ENCODE results near the gene LMNTD2.

Gene LMNTD2

DNA sequence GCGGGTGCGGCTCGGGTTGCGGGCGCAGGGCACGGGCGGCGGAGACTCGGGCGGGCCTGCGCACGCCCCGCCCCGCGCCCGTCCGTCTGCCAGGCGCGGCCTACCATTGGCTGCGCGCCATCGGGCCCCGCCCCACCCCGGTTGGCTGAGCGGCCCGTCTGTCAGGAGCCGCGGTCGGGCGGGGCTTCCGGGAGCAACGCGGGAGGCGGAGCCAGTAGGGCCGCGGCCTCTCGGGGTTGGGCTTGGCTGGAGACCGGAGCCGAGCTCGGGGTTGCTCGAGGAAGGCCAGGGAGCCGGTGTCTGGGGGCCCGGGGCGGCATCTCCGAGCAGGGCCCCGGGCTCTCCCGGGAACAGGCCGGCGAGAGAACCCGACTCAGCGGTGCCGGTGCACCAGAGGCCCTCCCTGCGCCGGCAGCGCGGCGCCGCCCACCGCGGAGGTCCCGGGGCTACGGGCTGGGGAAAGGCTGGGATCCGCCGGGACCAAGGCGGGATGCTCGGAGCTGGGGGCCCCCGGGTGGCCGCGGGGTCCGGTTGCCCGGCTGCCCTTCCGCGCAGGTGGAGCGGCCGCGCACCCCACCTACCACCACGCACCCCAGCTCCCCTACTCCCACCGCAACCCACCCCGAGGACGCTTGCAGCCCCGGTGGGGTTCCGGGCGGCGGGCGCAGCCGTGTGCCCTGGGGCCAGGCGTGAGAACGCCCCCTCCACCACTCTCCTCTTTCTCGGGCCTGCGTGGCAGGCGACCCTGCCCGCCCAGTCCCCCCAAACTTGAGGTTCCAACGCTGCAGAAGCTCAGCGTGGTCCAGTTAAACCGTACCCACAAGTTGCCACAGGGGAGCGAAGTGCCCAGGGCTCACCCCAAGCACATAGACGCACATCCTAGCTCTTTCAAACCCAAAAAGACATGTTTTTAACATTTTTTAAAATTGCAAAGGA is 24.8 kb downstream of the LMNTD2 start, which contains the start of gene HRAS:
TSS of gene HRAS (minus strand) at position 58 of the 936 bp plus-strand sequence.
- peak; percentile 100 for DNase-seq (ENCODE audit: extremely low spot score)
- ChIA-PET POLR2A (interaction anchor here (1.1 to 1.5 kb wide), 3 partner anchors 29 to 283 kb away, joined by 3 read pairs; partner anchors contain the start of genes PNPLA2 and RNH1), CTCF (interaction anchor here (0.7 to 6.8 kb wide), 8 partner anchors 9 to 191 kb away, joined by 3 to 77 read pairs (median 3); no protein-coding TSS in a partner anchor)
- TF ChIP-seq CTCF (IDR thresholded peaks at IDR 0.05; ENCODE audit: control extremely low read depth, extremely low read depth, low read depth, missing control alignments), result no peak

DNA sequence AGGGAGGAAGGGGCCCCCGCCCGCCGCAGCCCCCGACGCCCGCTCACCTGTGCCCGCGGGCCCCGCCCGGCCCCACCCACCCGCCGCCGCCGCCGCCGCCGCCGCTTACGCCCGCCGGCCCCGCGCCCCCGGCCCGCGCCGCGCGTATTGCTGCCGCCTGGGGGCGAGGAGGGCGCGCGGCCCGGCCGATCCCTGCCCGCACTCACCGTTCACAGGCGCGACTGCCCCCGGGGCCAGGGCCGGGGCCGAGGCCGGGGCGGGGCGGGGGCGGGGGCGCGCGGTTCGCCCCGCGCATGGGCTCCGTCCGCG is 25.4 kb downstream of the LMNTD2 start:
- ChIA-PET POLR2A (interaction anchor here (1.1 to 1.5 kb wide), 3 partner anchors 29 to 284 kb away, joined by 3 read pairs; partner anchors contain the start of genes PNPLA2 and RNH1), CTCF (interaction anchor here (1.0 to 6.8 kb wide), 3 partner anchors 13 to 20 kb away, joined by 3 to 77 read pairs (median 11); no protein-coding TSS in a partner anchor)
- no peak for DNase-seq (ENCODE audit: extremely low spot score)
- TF ChIP-seq CTCF (IDR thresholded peaks at IDR 0.05; ENCODE audit: control extremely low read depth, extremely low read depth, low read depth, missing control alignments), result peak; percentile 6

GRCh38 chr11:534396-535209 is 25.9 kb downstream of the LMNTD2 start:
- CTCF ChIA-PET, result interaction anchor here (2.2 to 6.8 kb wide), 3 partner anchors 16 to 187 kb away, joined by 7 to 77 read pairs (median 11); no protein-coding TSS in a partner anchor
- TF ChIP-seq CTCF (IDR thresholded peaks at IDR 0.05; ENCODE audit: control extremely low read depth, extremely low read depth, low read depth, missing control alignments), result no peak
- POLR2A ChIA-PET, result no interaction called here
- DNase-seq (ENCODE audit: extremely low spot score), result no peak

DNA sequence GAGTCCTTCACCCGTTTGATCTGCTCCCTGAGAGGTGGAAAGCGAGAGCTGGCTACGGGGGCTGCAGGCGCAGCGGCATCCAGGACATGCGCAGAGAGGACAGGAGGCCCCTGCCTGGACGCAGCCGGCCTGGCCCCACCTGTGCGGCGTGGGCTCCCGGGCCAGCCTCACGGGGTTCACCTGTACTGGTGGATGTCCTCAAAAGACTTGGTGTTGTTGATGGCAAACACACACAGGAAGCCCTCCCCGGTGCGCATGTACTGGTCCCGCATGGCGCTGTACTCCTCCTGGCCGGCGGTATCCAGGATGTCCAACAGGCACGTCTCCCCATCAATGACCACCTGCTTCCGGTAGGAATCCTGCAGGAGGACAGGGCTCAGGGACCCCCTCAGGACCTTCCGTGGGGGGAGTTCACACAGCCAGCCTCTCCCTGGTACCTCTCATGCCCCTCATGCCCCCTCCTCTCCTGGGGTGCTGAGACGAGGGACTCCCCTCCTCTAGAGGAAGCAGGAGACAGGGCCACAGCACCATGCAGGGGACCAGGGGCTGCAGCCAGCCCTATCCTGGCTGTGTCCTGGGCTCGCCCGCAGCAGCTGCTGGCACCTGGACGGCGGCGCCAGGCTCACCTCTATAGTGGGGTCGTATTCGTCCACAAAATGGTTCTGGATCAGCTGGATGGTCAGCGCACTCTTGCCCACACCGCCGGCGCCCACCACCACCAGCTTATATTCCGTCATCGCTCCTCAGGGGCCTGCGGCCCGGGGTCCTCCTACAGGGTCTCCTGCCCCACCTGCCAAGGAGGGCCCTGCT is 26.7 kb downstream of the LMNTD2 start:
- TF ChIP-seq CTCF (IDR thresholded peaks at IDR 0.05; ENCODE audit: control extremely low read depth, extremely low read depth, low read depth, missing control alignments), result no peak
- no peak for DNase-seq (ENCODE audit: extremely low spot score)
- ChIA-PET POLR2A (no interaction called here), CTCF (interaction anchor here (2.6 to 6.8 kb wide), 2 partner anchors 15 to 188 kb away, joined by 7 to 77 read pairs; no protein-coding TSS in a partner anchor)

DNA sequence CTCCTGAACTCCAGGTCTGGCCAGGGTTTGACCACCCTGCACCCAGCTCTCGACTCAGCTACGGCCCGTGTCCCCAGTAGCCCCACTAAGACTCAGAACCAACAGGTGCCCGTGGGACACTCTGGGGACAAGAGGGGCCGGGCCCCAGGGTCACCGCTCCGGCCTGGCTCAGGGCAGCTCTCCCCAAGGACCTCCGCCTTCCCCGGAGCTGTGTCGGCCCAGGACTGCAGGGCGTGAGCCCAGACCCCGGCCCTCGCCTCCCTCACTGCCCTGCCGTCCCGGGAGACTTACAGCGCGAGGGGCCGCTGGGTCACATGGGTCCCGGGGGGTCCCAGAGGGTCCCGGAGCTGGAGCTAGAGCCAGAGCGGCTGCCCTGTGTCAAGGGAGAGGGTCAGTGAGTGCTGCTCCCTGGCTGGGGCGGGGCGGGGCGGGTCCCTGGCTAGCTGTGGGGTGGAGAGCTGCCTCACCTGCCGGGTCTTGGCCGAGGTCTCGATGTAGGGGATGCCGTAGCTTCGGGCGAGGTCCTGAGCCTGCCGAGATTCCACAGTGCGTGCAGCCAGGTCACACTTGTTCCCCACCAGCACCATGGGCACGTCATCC is 27.5 kb downstream of the LMNTD2 start:
- DNase-seq (ENCODE audit: extremely low spot score), result no peak
- ChIA-PET POLR2A (no interaction called here), CTCF (interaction anchor here (2.6 to 6.8 kb wide), 2 partner anchors 14 to 189 kb away, joined by 7 to 77 read pairs; no protein-coding TSS in a partner anchor)
- TF ChIP-seq CTCF (IDR thresholded peaks at IDR 0.05; ENCODE audit: control extremely low read depth, extremely low read depth, low read depth, missing control alignments), result no peak

Measured in GM10248 (cell line).